ENCODE measurements around the gene UBR3.

Gene UBR3

GRCh38 chr2:169961911-169962310 lies 134.7 kb downstream of the UBR3 start:
- DNase-seq: no peak

- DNase-seq: no peak
Observed at GRCh38 chr2:169963786-169964185, 136.5 kb downstream of the UBR3 start.

- DNase-seq: no peak
Observed at GRCh38 chr2:169964740-169965139, 137.5 kb downstream of the UBR3 start.

- DNase-seq: no peak
Observed at GRCh38 chr2:169965495-169965894, 138.2 kb downstream of the UBR3 start.

GRCh38 chr2:169966454-169966853 lies 139.2 kb downstream of the UBR3 start:
- no peak for DNase-seq

- no peak for DNase-seq
Observed at GRCh38 chr2:169968743-169969142, 141.5 kb downstream of the UBR3 start.

GRCh38 chr2:169975221-169975620 lies 148.0 kb downstream of the UBR3 start:
- no peak for DNase-seq

- no peak for DNase-seq
Observed at GRCh38 chr2:169976335-169976851, 149.1 kb downstream of the UBR3 start.

- peak; percentile 43 for DNase-seq
Observed at GRCh38 chr2:169977530-169977929, 150.3 kb downstream of the UBR3 start.

- no peak for DNase-seq
Observed at GRCh38 chr2:169978402-169979017, 151.3 kb downstream of the UBR3 start.

GRCh38 chr2:169979025-169979424 lies 151.8 kb downstream of the UBR3 start:
- peak; percentile 17 for DNase-seq

- no peak for DNase-seq
Observed at GRCh38 chr2:169980001-169980400, 152.7 kb downstream of the UBR3 start.

GRCh38 chr2:169980643-169981042 lies 153.4 kb downstream of the UBR3 start:
- DNase-seq: no peak

GRCh38 chr2:169982929-169983328 lies 155.7 kb downstream of the UBR3 start:
- DNase-seq: no peak

GRCh38 chr2:169983506-169983905 lies 156.3 kb downstream of the UBR3 start:
- DNase-seq: no peak

- DNase-seq: no peak
Observed at GRCh38 chr2:169984145-169984544, 156.9 kb downstream of the UBR3 start.

GRCh38 chr2:169994752-169995151 lies 167.5 kb downstream of the UBR3 start:
- no peak for DNase-seq

GRCh38 chr2:169997140-169997887 lies 170.1 kb downstream of the UBR3 start:
- DNase-seq: peak; percentile 25

GRCh38 chr2:169999054-169999453 lies 171.8 kb downstream of the UBR3 start:
- DNase-seq: peak; percentile 95

- no peak for DNase-seq
Observed at GRCh38 chr2:170002096-170002495, 174.8 kb downstream of the UBR3 start.

GRCh38 chr2:170005702-170006101 lies 178.4 kb downstream of the UBR3 start:
- DNase-seq: no peak

GRCh38 chr2:170006587-170007325 lies 179.5 kb downstream of the UBR3 start:
- DNase-seq: no peak

- no peak for DNase-seq
Observed at GRCh38 chr2:170009209-170009608, 182.0 kb downstream of the UBR3 start.

- DNase-seq: no peak
Observed at GRCh38 chr2:170012773-170013172, 185.5 kb downstream of the UBR3 start.

Data from NCI-H2171 treated with DMSO at 0.1 percent for 48 hours (cell line).